Naive B cell (primary cell): Measurements from ENCODE around the gene CAPN12. TPM values are rescaled to one million over a fixed set of nuclear protein-coding genes. Genes with fewer than 3 reads are reported as not detected.
A peak's percentile ranks its signal among the peaks of the same experiment; 100 is the strongest.

Experiments used
- ATAC-seq, 2 donors: fragments of 150-1000 bp; cut with Tn5 transposase; 2 replicates each; pipeline ENCODE4 v1.10.0; 2021; ENCODE audit warnings: low read depth in 2 of 2, mild to moderate bottlenecking in 2 of 2, moderate library complexity in 2 of 2
- DNase-seq: peaks from one replicate; pipeline ENCODE4 v3.0.0; 2022
- H3K27ac Mint-ChIP-seq, 6 donors: one replicate each; pipeline ENCODE4 v1.8.0; 2020 to 2022; ENCODE audit warnings: mild to moderate bottlenecking in 6 of 6, mixed read lengths in 6 of 6, moderate library complexity in 5 of 6, inconsistent platforms in 2 of 6
- H3K27me3 Mint-ChIP-seq, 3 donors: one replicate each; pipeline ENCODE4 v1.8.0; 2021 to 2022; ENCODE audit warnings: mixed read lengths in 3 of 3, mild to moderate bottlenecking in 1 of 3
- H3K36me3 Mint-ChIP-seq, 2 donors: one replicate each; pipeline ENCODE4 v1.8.0; 2020 to 2022; ENCODE audit warnings: mixed read lengths in 2 of 2, inconsistent platforms in 1 of 2, mild to moderate bottlenecking in 1 of 2
- H3K4me1 Mint-ChIP-seq, 3 donors: one replicate each; pipeline ENCODE4 v1.8.0; 2020 to 2022; ENCODE audit warnings: mixed read lengths in 3 of 3, inconsistent platforms in 1 of 3, mild to moderate bottlenecking in 1 of 3, moderate library complexity in 1 of 3
- H3K4me3 Mint-ChIP-seq, 8 donors: one replicate each; pipeline ENCODE4 v1.8.0; 2020 to 2022; ENCODE audit warnings: mild to moderate bottlenecking in 8 of 8, mixed read lengths in 8 of 8, moderate library complexity in 8 of 8, inconsistent platforms in 2 of 8
- H3K9me3 Mint-ChIP-seq, 7 donors: one replicate each; pipeline ENCODE4 v1.8.0; 2020 to 2022; ENCODE audit warnings: mixed read lengths in 7 of 7, mild to moderate bottlenecking in 5 of 7, inconsistent platforms in 2 of 7, moderate library complexity in 1 of 7
- polyA plus RNA-seq, 6 donors: library from polyadenylated mRNA; unstranded; fragments of 300-500 nt; fragmentation: Illumina TruSeq; gene quantifications; one replicate each; pipeline ENCODE4 v1.2.3, GENCODE V29; 2021; ENCODE audit warnings: low read depth in 6 of 6

The CAPN12 gene
- polyA plus RNA-seq, 6 donors from 2014 or later, result 3.3 to 25.4 (median 14.0) TPM

DNA sequence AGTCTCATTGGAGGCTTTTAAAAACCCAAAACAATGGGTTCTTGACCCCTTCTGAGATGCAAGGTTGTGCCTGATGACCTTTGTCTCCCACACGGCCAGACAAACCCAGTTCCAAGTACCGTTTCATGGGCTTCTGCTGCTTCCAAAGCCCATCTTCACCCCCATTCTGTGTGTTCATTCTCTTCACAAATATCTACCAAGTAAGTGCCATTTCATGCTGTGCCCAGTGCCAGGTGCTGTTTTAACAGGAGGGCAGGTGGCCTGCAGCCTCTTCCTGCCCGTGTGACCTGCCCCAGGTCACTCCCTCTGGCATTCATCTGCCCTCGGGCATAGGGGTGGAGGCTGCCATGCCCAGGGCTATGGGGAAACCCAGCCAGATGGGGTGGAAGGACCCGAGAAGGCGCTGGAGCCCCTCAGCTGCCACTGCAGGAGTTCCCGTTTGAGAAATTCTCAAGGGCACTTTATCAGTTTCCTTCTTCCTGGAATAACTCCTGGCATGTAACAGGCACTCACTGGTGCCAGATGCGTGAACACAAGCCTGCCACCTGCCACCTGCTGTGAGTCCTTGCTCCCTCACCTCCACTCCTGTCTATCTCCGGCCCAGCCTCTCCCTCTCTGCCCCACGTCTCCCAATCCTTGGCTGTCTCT lies 12.5 kb downstream of the CAPN12 start:
- DNase-seq (no peak), ATAC-seq (no peak)
- peak overlapping the region in 5 of 6 donors; percentile 69 to 97 (median 82) for H3K27ac Mint-ChIP-seq
- no peaks in the 10 kb centered on the region for H3K27me3 Mint-ChIP-seq
- H3K9me3 Mint-ChIP-seq, result no peaks in the 10 kb centered on the region
- H3K4me1 Mint-ChIP-seq, result peaks cover 31 to 60% (median 46%) of the 10 kb centered on the region in 3 donors
- peaks cover 0 to 11% of the 10 kb centered on the region in 2 donors for H3K36me3 Mint-ChIP-seq
- peak overlapping the region in 4 of 8 donors; percentile 33 to 58 (median 38) for H3K4me3 Mint-ChIP-seq

DNA sequence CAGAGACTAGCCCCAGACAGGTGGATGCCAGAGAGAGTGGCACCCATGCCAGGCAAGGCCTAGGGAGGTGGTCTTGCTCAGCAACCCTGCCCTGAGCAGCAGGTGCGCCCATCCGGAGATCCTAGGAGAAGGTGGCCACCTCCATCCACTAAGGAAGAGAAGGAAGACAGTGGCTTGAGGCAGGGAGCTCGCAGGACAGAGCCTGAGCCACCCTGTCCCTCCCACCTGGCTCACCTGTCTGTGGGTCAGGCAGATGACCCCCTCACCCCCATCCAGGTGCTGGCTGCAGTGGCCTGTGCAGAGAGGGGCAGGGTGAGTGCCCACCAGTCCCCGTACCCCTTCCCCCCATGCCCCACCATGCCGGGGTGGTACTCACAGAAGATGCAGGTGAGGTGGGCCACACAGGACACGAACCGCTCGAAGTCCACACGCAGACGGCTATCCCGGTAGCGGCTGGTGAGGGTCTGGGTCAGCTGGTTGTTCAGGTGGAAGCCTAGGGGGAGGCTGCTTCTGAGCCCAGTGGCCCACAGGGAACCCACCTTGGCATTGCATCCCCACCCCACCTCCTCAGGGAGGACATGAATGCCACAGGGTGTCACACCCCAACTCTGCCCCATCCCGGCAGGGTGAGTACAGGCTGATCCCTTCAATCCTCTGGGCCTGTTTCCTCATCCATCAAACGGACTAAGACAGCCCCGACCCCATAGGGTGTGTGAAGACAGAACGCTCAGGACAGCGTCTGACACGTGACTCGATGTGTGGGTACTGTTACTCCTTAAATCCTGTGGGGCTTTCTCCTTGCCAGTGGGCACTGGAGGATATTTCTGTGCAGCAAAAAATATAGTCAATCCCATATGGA lies 13.3 kb downstream of the CAPN12 start:
- H3K27me3 Mint-ChIP-seq, result no peaks in the 10 kb centered on the region
- peak overlapping the region in 3 of 6 donors; percentile 11 to 72 (median 24) for H3K27ac Mint-ChIP-seq
- peaks cover 0 to 11% of the 10 kb centered on the region in 2 donors for H3K36me3 Mint-ChIP-seq
- H3K4me1 Mint-ChIP-seq, result peaks cover 26 to 55% (median 42%) of the 10 kb centered on the region in 3 donors
- ATAC-seq, result no peak
- no peak for DNase-seq
- peak overlapping the region in 1 of 8 donors; percentile 33 for H3K4me3 Mint-ChIP-seq
- no peaks in the 10 kb centered on the region for H3K9me3 Mint-ChIP-seq

DNA sequence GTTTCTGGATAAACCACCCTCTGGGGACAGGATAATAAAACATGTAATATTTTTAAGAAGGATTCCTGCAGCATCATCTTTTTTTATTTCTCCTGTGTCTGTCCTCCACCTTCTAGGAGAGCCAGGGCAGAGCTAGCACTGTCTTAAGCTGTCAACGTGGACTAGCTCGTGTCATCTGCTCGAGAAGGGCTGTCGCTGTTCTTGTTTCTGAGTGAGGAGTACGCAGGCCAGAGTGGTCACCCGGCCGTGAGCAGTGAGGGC lies 13.9 kb downstream of the CAPN12 start:
- H3K27me3 Mint-ChIP-seq, result no peaks in the 10 kb centered on the region
- peak overlapping the region in 3 of 6 donors; percentile 72 to 86 (median 76) for H3K27ac Mint-ChIP-seq
- no peak overlapping the region for H3K4me3 Mint-ChIP-seq
- ATAC-seq, result no peak
- peaks cover 25 to 54% (median 41%) of the 10 kb centered on the region in 3 donors for H3K4me1 Mint-ChIP-seq
- DNase-seq, result no peak
- peaks cover 0 to 11% of the 10 kb centered on the region in 2 donors for H3K36me3 Mint-ChIP-seq
- no peaks in the 10 kb centered on the region for H3K9me3 Mint-ChIP-seq

DNA sequence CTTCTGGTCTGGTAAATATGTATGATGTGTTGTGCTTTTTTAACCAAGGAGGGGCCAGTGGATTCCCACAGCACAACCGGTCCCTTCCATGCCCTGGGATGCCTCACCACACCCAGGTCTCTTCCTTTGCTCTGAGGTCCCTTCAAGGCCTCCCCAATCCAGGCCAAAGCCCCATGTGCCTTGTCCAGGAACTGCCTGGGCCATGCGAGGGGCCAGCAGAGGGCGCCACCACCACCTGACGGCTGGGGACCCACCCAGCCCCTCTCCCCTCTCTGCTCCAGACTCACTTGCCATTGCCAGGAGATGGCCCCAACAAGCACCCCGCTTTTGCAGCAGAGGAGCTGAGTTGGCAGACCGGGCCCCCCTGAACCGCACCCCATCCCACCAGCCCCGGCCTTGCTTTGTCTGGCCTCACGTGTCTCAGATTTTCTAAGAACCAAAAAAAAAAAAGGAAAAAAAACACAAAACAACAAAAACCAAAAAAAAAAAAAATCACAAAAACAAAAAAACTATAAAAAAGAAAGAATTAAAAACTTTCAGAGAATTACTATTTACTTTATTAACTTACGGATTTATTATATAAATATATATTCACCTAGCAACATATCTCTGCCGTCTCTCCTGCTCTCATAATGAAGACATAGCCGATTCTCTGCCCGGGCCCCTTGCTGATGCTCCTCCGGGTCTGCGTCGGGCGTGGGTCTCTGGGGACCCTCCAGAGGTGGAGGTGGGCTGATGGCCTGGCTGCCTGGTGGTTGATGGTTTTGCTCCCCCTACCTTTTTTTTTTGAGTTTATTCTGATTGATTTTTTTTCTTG lies 14.4 kb downstream of the CAPN12 start:
- H3K9me3 Mint-ChIP-seq, result no peaks in the 10 kb centered on the region
- H3K4me3 Mint-ChIP-seq, result peak overlapping the region in 1 of 8 donors; percentile 18
- ATAC-seq, result peak; percentile 89 to 90
- H3K4me1 Mint-ChIP-seq, result peaks cover 20 to 49% (median 36%) of the 10 kb centered on the region in 3 donors
- peak; percentile 79 for DNase-seq
- peak overlapping the region in 5 of 6 donors; percentile 72 to 90 (median 86) for H3K27ac Mint-ChIP-seq
- peaks cover 0 to 11% of the 10 kb centered on the region in 2 donors for H3K36me3 Mint-ChIP-seq
- H3K27me3 Mint-ChIP-seq, result no peaks in the 10 kb centered on the region

DNA sequence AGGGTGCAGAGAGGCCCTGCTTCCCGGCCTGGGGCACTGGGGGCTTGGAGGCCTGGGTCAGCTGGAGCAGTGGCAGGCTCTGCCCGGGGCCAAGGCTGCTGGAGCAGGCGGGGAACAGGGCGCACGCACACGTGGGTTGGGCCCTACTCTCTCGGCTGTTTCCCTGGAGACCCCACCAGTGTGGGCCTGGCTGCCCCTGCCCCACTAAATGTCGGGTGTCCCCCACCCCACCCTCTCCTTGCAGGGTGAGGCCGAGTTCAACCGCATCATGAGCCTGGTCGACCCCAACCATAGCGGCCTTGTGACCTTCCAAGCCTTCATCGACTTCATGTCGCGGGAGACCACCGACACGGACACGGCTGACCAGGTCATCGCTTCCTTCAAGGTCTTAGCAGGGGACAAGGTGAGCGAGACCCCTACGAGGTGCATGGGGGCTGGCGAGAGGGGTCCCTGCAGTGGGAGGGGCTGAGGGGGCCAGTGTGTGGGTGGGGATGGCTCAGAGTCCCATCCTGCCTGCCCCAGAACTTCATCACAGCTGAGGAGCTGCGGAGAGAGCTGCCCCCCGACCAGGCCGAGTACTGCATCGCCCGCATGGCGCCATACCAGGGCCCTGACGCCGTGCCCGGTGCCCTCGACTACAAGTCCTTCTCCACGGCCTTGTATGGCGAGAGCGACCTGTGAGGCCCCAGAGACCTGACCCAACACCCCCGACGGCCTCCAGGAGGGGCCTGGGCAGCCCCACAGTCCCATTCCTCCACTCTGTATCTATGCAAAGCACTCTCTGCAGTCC lies 15.3 kb downstream of the CAPN12 start:
- Mint-ChIP-seq H3K4me1 (peaks cover 11 to 39% (median 27%) of the 10 kb centered on the region in 3 donors), H3K27ac (peak overlapping the region in 1 of 6 donors; percentile 72), H3K9me3 (no peaks in the 10 kb centered on the region), H3K36me3 (peaks cover 0 to 11% of the 10 kb centered on the region in 2 donors), H3K4me3 (no peak overlapping the region), H3K27me3 (no peaks in the 10 kb centered on the region)
- no peak for ATAC-seq
- DNase-seq, result no peak

DNA sequence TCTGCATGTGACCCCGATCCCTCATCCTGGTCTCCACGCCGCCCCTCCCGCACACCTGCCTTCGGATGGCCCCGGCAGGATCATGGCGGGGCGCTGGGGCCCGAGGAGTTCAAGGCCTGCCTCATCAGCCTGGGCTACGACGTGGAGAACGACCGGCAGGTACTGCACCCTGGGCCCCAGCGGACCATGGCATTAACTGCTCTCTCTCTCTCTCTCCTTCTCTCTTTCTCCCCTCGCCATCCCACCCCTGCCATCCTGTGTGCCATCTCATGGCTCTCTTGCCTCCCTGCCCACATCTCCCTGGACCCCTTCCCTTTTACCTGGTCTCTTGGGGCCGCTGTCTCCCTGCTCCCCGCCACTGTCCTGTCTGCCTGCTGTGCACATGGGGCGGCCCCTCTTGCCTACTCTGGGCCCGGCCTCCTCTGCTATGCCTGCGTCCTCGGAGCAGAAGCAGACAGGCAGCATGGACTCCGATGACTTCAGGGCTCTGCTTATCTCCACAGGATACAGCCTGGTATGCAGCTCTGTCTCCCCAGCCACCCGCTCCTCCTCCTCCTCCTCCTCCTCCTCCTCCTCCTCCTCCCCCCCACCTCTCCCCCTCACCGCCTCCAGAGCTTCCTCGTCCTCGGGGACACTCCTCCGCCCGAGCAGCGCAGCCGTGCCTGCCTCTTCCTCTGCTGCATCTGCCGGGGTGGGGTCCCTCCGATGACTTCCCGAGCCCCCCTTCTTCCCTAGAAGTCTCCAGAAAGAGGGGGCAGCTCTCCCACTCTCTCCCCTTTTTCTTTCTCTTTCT lies 16.2 kb downstream of the CAPN12 start:
- no peak for ATAC-seq
- H3K27ac Mint-ChIP-seq, result peak overlapping the region in 1 of 6 donors; percentile 75
- peak overlapping the region in 1 of 8 donors; percentile 22 for H3K4me3 Mint-ChIP-seq
- H3K4me1 Mint-ChIP-seq, result peaks cover 8 to 31% (median 18%) of the 10 kb centered on the region in 3 donors
- no peaks in the 10 kb centered on the region for H3K9me3 Mint-ChIP-seq
- H3K27me3 Mint-ChIP-seq, result no peaks in the 10 kb centered on the region
- peaks cover 0 to 11% of the 10 kb centered on the region in 2 donors for H3K36me3 Mint-ChIP-seq
- DNase-seq, result no peak

DNA sequence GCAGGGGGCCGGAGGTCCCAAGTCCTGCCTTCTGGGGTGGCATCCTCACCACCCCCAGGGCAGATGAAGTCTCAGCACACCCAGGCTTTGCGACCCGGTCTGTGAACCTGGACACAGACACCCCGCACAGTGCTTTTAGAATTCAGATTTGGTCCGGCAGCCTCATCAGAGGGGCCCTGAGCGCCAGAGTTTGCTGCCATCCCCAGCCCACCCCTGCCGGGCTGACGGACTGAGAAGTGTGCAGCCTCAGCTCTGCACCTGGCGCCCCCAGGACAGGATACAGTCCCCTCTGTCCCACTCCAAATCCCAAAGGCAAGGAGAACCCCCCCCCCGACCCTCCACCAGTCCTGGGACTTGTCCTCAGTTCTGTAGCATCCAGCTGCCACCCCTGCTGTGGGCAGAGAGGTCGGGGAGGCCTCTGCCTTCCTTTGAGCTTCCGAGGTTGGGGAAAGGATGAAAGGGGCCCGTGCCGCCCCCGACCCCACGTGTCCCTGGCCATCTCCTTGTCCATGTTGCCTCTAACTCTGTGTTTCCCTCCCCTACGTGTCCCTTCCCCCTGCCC lies 16.9 kb downstream of the CAPN12 start:
- no peak for DNase-seq
- Mint-ChIP-seq H3K27ac (peak overlapping the region in 1 of 6 donors; percentile 75), H3K4me3 (no peak overlapping the region), H3K4me1 (peaks cover 8 to 24% (median 12%) of the 10 kb centered on the region in 3 donors), H3K9me3 (no peaks in the 10 kb centered on the region), H3K36me3 (peaks cover 0 to 11% of the 10 kb centered on the region in 2 donors), H3K27me3 (no peaks in the 10 kb centered on the region)
- no peak for ATAC-seq

DNA sequence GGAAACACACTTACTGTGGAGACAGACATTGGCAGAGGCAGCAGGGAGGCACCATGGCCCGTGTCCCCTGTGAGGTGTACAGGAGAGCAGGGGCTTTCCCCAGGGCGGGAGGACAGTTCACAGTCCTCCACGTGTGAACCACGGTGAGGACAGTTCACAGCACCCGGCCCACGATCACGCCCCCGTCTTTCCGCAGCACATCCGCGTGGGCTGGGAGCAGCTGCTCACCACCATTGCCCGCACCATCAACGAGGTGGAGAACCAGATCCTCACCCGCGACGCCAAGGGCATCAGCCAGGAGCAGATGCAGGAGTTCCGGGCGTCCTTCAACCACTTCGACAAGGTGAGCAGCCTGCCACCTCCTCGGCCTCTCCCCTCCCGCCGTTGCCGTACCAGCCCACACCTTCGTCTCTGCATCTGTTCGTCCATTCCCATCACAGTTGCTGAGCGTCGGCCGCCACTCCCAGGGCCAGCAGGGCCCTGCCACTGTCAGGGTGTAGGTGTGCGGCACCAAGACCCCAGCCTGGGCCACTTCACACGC lies 17.4 kb downstream of the CAPN12 start:
- H3K9me3 Mint-ChIP-seq, result no peaks in the 10 kb centered on the region
- no peak for DNase-seq
- H3K36me3 Mint-ChIP-seq, result peaks cover 0 to 11% of the 10 kb centered on the region in 2 donors
- no peaks in the 10 kb centered on the region for H3K27me3 Mint-ChIP-seq
- no peak for ATAC-seq
- H3K27ac Mint-ChIP-seq, result peak overlapping the region in 3 of 6 donors; percentile 38 to 56 (median 47)
- H3K4me1 Mint-ChIP-seq, result peaks cover 8 to 18% (median 12%) of the 10 kb centered on the region in 3 donors
- H3K4me3 Mint-ChIP-seq, result no peak overlapping the region

DNA sequence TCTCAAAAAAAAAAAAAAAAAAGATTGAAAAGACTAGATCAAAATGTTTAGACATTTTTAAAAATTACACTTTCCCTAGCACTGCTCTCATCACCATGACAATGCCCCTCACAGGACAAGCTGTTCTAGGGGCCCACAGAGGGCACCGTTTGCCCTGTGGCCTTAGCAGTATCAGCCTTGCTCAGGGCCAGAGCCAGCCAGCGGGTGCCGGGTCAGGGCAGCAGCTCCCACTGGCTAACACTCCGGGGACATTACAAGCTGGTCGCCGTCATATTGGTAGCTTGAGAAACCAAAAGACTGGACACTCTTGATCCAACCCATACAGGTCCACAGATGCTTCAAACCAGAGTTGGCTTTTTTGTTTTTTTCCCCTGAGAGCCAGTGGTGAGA lies 18.0 kb downstream of the CAPN12 start:
- Mint-ChIP-seq H3K9me3 (no peaks in the 10 kb centered on the region), H3K4me3 (no peak overlapping the region), H3K4me1 (peaks cover 8 to 14% (median 12%) of the 10 kb centered on the region in 3 donors), H3K27me3 (no peaks in the 10 kb centered on the region), H3K27ac (peak overlapping the region in 2 of 6 donors; percentile 12 to 49), H3K36me3 (peaks cover 0 to 11% of the 10 kb centered on the region in 2 donors)
- ATAC-seq (no peak), DNase-seq (no peak)

DNA sequence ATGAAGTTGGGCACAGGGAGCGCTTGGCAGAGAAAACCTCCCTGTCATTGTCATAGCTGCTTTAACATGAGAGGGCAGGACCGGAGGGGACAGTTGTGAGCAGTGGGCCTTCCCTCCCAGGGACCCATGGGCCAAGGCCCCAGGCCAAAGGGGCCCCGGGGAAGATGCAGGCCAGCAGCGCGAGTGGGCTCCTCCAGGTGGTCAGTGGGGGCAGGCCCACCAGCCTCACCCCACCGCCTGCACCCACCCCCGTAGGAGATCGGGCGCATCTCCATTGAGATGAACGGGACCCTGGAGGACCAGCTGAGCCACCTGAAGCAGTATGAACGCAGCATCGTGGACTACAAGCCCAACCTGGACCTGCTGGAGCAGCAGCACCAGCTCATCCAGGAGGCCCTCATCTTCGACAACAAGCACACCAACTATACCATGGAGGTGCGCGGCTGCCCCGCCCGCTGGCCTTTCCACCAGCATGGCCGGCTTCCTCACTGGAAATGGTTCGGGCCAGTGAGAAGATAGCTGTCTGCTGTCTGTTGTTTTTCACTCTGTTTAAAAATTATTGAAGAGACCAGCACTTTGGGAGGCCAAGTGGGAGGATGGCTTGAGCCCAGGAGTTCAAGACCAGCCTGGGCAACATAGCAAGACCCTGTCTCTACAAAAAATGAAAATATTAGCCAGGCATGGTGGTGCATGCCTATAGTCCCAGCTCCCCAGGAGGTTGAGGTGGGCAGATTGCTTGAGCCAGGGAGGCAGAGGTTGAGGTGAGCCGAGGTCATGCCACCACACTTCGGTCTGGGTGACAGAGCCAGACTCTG lies 18.6 kb downstream of the CAPN12 start:
- H3K4me1 Mint-ChIP-seq, result peaks cover 8 to 14% (median 11%) of the 10 kb centered on the region in 3 donors
- H3K9me3 Mint-ChIP-seq, result no peaks in the 10 kb centered on the region
- peak overlapping the region in 2 of 6 donors; percentile 12 to 50 for H3K27ac Mint-ChIP-seq
- peaks cover 0 to 11% of the 10 kb centered on the region in 2 donors for H3K36me3 Mint-ChIP-seq
- H3K27me3 Mint-ChIP-seq, result no peaks in the 10 kb centered on the region
- ATAC-seq (no peak), DNase-seq (no peak)
- H3K4me3 Mint-ChIP-seq, result no peak overlapping the region
